K562 (cell line): ENCODE data around the gene CCR9. TPM values are rescaled to one million over a fixed set of nuclear protein-coding genes. Genes with fewer than 3 reads are reported as not detected.
A peak's percentile ranks its signal among the peaks of the same experiment; 100 is the strongest.

Source experiments
- ATF2 ChIP-seq: sonication (generic); formaldehyde crosslinking; IDR thresholded peaks from 2 replicates; pipeline ENCODE4 v1.8.1; 2022; ENCODE audit warnings: missing genetic modification reagents
- CBX2 ChIP-seq: fragments of 200-600 bp; sonication (generic); IDR thresholded peaks from one replicate; pipeline ENCODE4 v1.6.1; 2012; ENCODE audit warnings: mild to moderate bottlenecking, low read length, inconsistent platforms; ENCODE audit not compliant: insufficient read depth, poor library complexity, severe bottlenecking
- CBX3 ChIP-seq, 2 experiments: IDR thresholded peaks; 1 replicate in 1 of 2; 2 replicates in 1 of 2; pipeline ENCODE4 v1.6.1; 2012; ENCODE audit warnings: inconsistent platforms in 2 of 2, low read length in 2 of 2, borderline replicate concordance in 1 of 2, control low read depth in 1 of 2
- GABPB2 ChIP-seq: fragments of 250-450 bp; sonication (Bioruptor Pico); conservative IDR thresholded peaks from 2 replicates; pipeline ENCODE4 v1.5.1; 2021; ENCODE audit warnings: mild to moderate bottlenecking
- HNRNPLL ChIP-seq: fragments of 200-400 bp; formaldehyde crosslinking; IDR thresholded peaks from 2 replicates; pipeline ENCODE4 v1.6.1; 2017; ENCODE audit warnings: low read length, low read depth, mild to moderate bottlenecking; ENCODE audit not compliant: poor library complexity, severe bottlenecking
- NR2C1 ChIP-seq, 2 experiments: fragments of 450-650 bp; IDR thresholded peaks; 2 replicates each; pipeline ENCODE4 v1.6.1; 2017; ENCODE audit warnings: mild to moderate bottlenecking in 2 of 2, antibody characterized with exemption in 1 of 2, inconsistent platforms in 1 of 2, missing compliant biosample characterization in 1 of 2, missing genetic modification characterization in 1 of 2
- POLR2A ChIP-seq: fragments of 450-650 bp; conservative IDR thresholded peaks from 2 replicates; pipeline ENCODE4 v1.6.1; 2016
- RBM39 ChIP-seq: fragments of 200-400 bp; formaldehyde crosslinking; optimal IDR thresholded peaks from 2 replicates; pipeline ENCODE3; 2018; ENCODE audit warnings: low read depth, low read length
- SMAD1 ChIP-seq: fragments of 150-350 bp; IDR thresholded peaks from 2 replicates; pipeline ENCODE4 v1.6.1; 2014; ENCODE audit warnings: low read length, low read depth; ENCODE audit not compliant: partially characterized antibody
- SMARCA4 ChIP-seq: fragments of 450-650 bp; IDR thresholded peaks from 2 replicates; pipeline ENCODE4 v1.6.1; 2016
- SPI1 ChIP-seq: IDR thresholded peaks from 2 replicates; pipeline ENCODE4 v1.6.1; 2011; ENCODE audit warnings: low read depth, low read length, control low read depth, borderline replicate concordance
- TBP ChIP-seq: optimal IDR thresholded peaks from 2 replicates; pipeline ENCODE3; 2011; ENCODE audit warnings: low read depth, low read length, improper control_type of control experiment
- TFAM ChIP-seq: fragments of 250-450 bp; sonication (Bioruptor Pico); conservative IDR thresholded peaks from 2 replicates; pipeline ENCODE4 v1.5.0; 2021; ENCODE audit warnings: mild to moderate bottlenecking, moderate library complexity
- ZEB2 ChIP-seq: fragments of 450-650 bp; IDR thresholded peaks from 2 replicates; pipeline ENCODE4 v1.6.1; 2016
- ZFPM2 ChIP-seq: fragments of 250-450 bp; sonication (Bioruptor Pico); IDR thresholded peaks from 2 replicates; pipeline ENCODE4 v1.5.1; 2022; ENCODE audit warnings: mild to moderate bottlenecking
- ZNF175 ChIP-seq: fragments of 200-800 bp; sonication (Bioruptor generic); IDR thresholded peaks from 2 replicates; pipeline ENCODE4 v1.6.1; 2016; ENCODE audit warnings: low read depth, mild to moderate bottlenecking, missing genetic modification characterization, missing compliant biosample characterization
- ZNF316 ChIP-seq: fragments of 450-650 bp; IDR thresholded peaks from 2 replicates; pipeline ENCODE4 v1.6.1; 2016
- polyA plus RNA-seq, 8 experiments: library from polyadenylated mRNA; depleted of rRNA in 4 of 8; stranded (reverse) in 5 of 8; unstranded in 3 of 8; fragments of >200 nt; fragmentation: Nextera tagmentation in 2 of 8; fragmentation: Illumina TruSeq in 1 of 8; extraction: Ambion mirVana in 2 of 8; extraction: Trizol in 1 of 8; gene quantifications; 2 replicates each; pipeline versions ENCODE4 v1.2.1 to v1.2.3, GENCODE V29; 2011 to 2014; ENCODE audit warnings: inconsistent platforms in 1 of 8, missing spikeins in 1 of 8
- total RNA-seq, 7 experiments: library from RNA; depleted of rRNA in 6 of 7; stranded (reverse); fragments of >200 nt in 6 of 7; fragmentation: Illumina TruSeq in 2 of 7; extraction: Trizol in 2 of 7; gene quantifications; 2 replicates each; pipeline versions ENCODE4 v1.2.1 to v1.2.3, GENCODE V29; 2011 to 2021; ENCODE audit warnings: low replicate concordance in 1 of 7
- TF ChIP-seq, protein P1 (sequence below), 2 experiments: IDR thresholded peaks in 1 of 2; conservative IDR thresholded peaks in 1 of 2; 2 replicates each; pipeline ENCODE4 v1.6.1; 2016; ENCODE audit warnings: low read depth in 2 of 2, mild to moderate bottlenecking in 1 of 2, missing compliant biosample characterization in 1 of 2, missing genetic modification characterization in 1 of 2, moderate library complexity in 1 of 2
- TF ChIP-seq, protein P2 (sequence below): sonication (generic); formaldehyde crosslinking; IDR thresholded peaks from 2 replicates; pipeline ENCODE4 v1.8.1; 2023; ENCODE audit warnings: missing genetic modification reagents, mild to moderate bottlenecking, borderline replicate concordance

The CCR9 gene
- total and polyA plus RNA-seq, 9 of the 15 experiments (the other 6 are each of a cell fraction or from before 2014, with no cell fraction given): not detected

DNA sequence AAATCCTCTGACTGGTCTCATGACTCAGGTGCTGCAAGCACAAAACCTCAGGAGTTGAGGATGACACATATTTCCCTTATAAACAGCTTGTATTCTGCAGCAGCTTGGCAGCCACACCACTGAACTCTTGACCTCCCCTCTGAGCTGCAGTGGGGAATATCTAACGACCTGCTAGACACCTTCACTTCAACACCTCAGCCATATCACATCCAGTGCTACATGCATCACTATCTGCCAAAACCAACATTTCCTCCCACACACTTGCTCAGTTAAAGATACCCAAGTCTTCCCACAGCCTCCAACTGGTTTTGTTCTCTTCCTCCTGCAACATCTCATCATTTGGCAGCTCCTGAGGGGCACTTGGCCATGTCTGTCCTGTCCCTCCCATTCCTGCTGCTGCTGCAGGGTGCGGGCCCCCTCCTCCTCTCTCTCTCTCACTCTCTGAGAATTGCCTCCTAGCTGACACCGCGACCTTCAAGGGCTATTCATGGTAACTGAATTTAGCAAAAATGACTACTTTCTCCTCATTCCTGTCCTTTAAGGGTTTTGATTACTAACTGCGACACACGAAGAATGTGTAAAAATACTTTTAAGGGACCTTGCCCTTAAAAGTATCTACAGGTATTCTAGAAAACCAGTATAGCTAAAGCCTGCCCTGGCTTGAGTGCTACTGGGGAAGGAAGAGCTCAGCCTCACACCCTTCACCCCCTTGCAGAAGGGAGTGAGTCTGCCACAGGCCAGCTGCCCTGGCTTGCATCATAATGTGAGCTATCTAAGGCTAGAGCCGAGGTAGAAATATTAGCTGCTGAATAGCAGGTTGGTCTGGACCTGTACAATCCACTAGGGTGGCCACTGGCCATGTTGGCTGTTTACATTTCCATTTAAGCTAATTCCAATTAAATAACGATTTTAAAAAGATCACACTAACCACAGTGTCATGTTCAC is 5.0 kb upstream of the CCR9 start (continued):
- 0 out of 2 replicates have a peak, but pooled peaks have one; percentile 10 for TF ChIP-seq NR2C1 (IDR thresholded peaks at IDR 0.05)
- TF ChIP-seq NR2C1 (tag; IDR thresholded peaks at IDR 0.05): no peak
- no peak for TF ChIP-seq TFAM (CRISPR knock-in tag)
- TF ChIP-seq, protein P1, sequence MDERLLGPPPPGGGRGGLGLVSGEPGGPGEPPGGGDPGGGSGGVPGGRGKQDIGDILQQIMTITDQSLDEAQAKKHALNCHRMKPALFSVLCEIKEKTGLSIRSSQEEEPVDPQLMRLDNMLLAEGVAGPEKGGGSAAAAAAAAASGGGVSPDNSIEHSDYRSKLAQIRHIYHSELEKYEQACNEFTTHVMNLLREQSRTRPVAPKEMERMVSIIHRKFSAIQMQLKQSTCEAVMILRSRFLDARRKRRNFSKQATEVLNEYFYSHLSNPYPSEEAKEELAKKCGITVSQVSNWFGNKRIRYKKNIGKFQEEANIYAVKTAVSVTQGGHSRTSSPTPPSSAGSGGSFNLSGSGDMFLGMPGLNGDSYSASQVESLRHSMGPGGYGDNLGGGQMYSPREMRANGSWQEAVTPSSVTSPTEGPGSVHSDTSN (CRISPR knock-in tag; IDR thresholded peaks at IDR 0.05; ENCODE audit: low read depth): no peak
- TF ChIP-seq, protein P1 (tag; conservative IDR thresholded peaks at IDR 0.05; ENCODE audit: low read depth): no peak
- TF ChIP-seq ZNF175 (CRISPR knock-in tag): no peak
- TF ChIP-seq CBX2: no peak
- TF ChIP-seq ATF2 (CRISPR knock-in tag): no peak
- no peak for TF ChIP-seq CBX3 (IDR thresholded peaks at IDR 0.05; ENCODE audit: borderline replicate concordance in 1 of 2, low read length in 2 of 2)
- no peak for TF ChIP-seq SPI1
- TF ChIP-seq TBP: no peak
- TF ChIP-seq SMARCA4: peak; percentile 88
- no peak for TF ChIP-seq ZFPM2
- TF ChIP-seq RBM39: no peak
- TF ChIP-seq SMAD1: no peak
- no peak for TF ChIP-seq GABPB2 (CRISPR knock-in tag)
- TF ChIP-seq ZEB2: peak; percentile 99
- no peak for TF ChIP-seq ZNF316
- no peak for TF ChIP-seq POLR2A
- TF ChIP-seq HNRNPLL: no peak
- TF ChIP-seq, protein P2, sequence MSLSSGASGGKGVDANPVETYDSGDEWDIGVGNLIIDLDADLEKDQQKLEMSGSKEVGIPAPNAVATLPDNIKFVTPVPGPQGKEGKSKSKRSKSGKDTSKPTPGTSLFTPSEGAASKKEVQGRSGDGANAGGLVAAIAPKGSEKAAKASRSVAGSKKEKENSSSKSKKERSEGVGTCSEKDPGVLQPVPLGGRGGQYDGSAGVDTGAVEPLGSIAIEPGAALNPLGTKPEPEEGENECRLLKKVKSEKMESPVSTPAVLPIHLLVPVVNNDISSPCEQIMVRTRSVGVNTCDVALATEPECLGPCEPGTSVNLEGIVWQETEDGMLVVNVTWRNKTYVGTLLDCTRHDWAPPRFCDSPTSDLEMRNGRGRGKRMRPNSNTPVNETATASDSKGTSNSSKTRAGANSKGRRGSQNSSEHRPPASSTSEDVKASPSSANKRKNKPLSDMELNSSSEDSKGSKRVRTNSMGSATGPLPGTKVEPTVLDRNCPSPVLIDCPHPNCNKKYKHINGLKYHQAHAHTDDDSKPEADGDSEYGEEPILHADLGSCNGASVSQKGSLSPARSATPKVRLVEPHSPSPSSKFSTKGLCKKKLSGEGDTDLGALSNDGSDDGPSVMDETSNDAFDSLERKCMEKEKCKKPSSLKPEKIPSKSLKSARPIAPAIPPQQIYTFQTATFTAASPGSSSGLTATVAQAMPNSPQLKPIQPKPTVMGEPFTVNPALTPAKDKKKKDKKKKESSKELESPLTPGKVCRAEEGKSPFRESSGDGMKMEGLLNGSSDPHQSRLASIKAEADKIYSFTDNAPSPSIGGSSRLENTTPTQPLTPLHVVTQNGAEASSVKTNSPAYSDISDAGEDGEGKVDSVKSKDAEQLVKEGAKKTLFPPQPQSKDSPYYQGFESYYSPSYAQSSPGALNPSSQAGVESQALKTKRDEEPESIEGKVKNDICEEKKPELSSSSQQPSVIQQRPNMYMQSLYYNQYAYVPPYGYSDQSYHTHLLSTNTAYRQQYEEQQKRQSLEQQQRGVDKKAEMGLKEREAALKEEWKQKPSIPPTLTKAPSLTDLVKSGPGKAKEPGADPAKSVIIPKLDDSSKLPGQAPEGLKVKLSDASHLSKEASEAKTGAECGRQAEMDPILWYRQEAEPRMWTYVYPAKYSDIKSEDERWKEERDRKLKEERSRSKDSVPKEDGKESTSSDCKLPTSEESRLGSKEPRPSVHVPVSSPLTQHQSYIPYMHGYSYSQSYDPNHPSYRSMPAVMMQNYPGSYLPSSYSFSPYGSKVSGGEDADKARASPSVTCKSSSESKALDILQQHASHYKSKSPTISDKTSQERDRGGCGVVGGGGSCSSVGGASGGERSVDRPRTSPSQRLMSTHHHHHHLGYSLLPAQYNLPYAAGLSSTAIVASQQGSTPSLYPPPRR: no peak; the same call in 1 of the 2 replicates
